ENCODE measurements around the gene KLK14. TPM values are rescaled to one million over a fixed set of nuclear protein-coding genes. Genes with fewer than 3 reads are reported as not detected.

The KLK14 gene
- total and polyA plus RNA-seq, 2 of the 8 experiments (the other 6 are each of a cell fraction or from before 2014, with no cell fraction given), result 0.09 to 1.2 TPM

- TF ChIP-seq ATF2 (IDR thresholded peaks at IDR 0.05; ENCODE audit: low read length), result no peak
- no peak for TF ChIP-seq YY1 (IDR thresholded peaks at IDR 0.05; ENCODE audit: low read depth, low read length)
- no peak for TF ChIP-seq RBBP5 (IDR thresholded peaks at IDR 0.05; ENCODE audit: borderline replicate concordance, low read depth, low read length)
- TF ChIP-seq RNF2 (IDR thresholded peaks at IDR 0.05; ENCODE audit: borderline replicate concordance, low read depth, low read length, missing control alignments, poor library complexity, severe bottlenecking), result no peak
These were observed 12.2 kb downstream of the KLK14 start (continued) for GRCh38 chr19:51070334-51071094.
